H1 (cell line): ENCODE data around the gene ETF1. TPM values are rescaled to one million over a fixed set of nuclear protein-coding genes. Genes with fewer than 3 reads are reported as not detected.

Experiments
- CTCF ChIA-PET: fragments of 300-600 bp; sonication (Branson Sonifier 250); formaldehyde crosslinking; loops from one replicate; lab custom pipeline; 2021; ENCODE audit not compliant: partially characterized antibody; lab: Charles Lee
- POLR2A ChIA-PET: fragments of 300-600 bp; sonication (Branson Sonifier 250); formaldehyde crosslinking; loops from one replicate; lab custom pipeline; 2021; ENCODE audit warnings: inconsistent platforms; ENCODE audit not compliant: partially characterized antibody; lab: Charles Lee
- DNase-seq, 2 experiments: peaks; one replicate each; pipeline versions ENCODE4 v3.0.0 to v3.0.0-alpha.2; 2010 to 2022; ENCODE audit warnings: low spot score in 2 of 2, low read depth in 1 of 2, mixed read lengths in 1 of 2
- FAIRE-seq: peaks from 2 replicates; lab custom pipeline; 2011; peaks lifted over from hg19 to GRCh38; lab: Jason Lieb, UNC
- H2AFZ ChIP-seq: 2 replicates; pipeline ENCODE4 v1.8.1; 2012; ENCODE audit warnings: low read length, inconsistent platforms
- H2AK5ac ChIP-seq: 2 replicates; pipeline ENCODE4 v1.6.1; 2013; ENCODE audit warnings: low read depth, low read length
- H2BK120ac ChIP-seq: replicated peaks from 2 replicates; pipeline ENCODE3; 2013; ENCODE audit warnings: low read depth, low read length, inconsistent platforms
- H2BK12ac ChIP-seq: 2 replicates; pipeline ENCODE4 v1.6.1; 2013; ENCODE audit warnings: low read depth, low read length
- H2BK15ac ChIP-seq: 2 replicates; pipeline ENCODE4 v1.6.1; 2013; ENCODE audit warnings: low read length
- H2BK20ac ChIP-seq: 2 replicates; pipeline ENCODE4 v1.6.1; 2013; ENCODE audit warnings: low read length
- H2BK5ac ChIP-seq: 2 replicates; pipeline ENCODE4 v1.6.1; 2013; ENCODE audit warnings: low read depth, low read length
- H3K14ac ChIP-seq: 2 replicates; pipeline ENCODE4 v1.6.1; 2013; ENCODE audit warnings: inconsistent platforms; ENCODE audit not compliant: insufficient read length
- H3K18ac ChIP-seq: 2 replicates; pipeline ENCODE4 v1.6.1; 2013; ENCODE audit warnings: low read length; ENCODE audit errors: extremely low read depth
- H3K23ac ChIP-seq: 2 replicates; pipeline ENCODE4 v1.6.1; 2013; ENCODE audit warnings: inconsistent platforms; ENCODE audit not compliant: insufficient read length
- H3K23me2 ChIP-seq: 2 replicates; pipeline ENCODE4 v1.6.1; 2013; ENCODE audit warnings: low read depth, low read length
- H3K27ac ChIP-seq: 2 replicates; pipeline ENCODE4 v1.6.1; 2011; ENCODE audit warnings: low read depth, low read length, inconsistent platforms
- H3K27me3 ChIP-seq, 4 experiments: replicated peaks in 1 of 4; 1 replicate in 1 of 4; 2 replicates in 3 of 4; pipeline versions ENCODE4 v1.6.1 to v1.8.1; 2011 to 2013; ENCODE audit warnings: low read length in 3 of 4, mild to moderate bottlenecking in 3 of 4, inconsistent platforms in 2 of 4, mixed read lengths in 2 of 4, moderate library complexity in 1 of 4; ENCODE audit not compliant: control insufficient read depth in 3 of 4, insufficient read depth in 3 of 4; ENCODE audit errors: extremely low read depth in 1 of 4
- H3K36me3 ChIP-seq, 4 experiments: 2 replicates each; pipeline versions ENCODE4 v1.6.1 to v1.8.1; 2011 to 2013; ENCODE audit warnings: mild to moderate bottlenecking in 4 of 4, low read length in 3 of 4, moderate library complexity in 2 of 4, control low read depth in 1 of 4, inconsistent platforms in 1 of 4; ENCODE audit not compliant: insufficient read depth in 4 of 4, control insufficient read depth in 2 of 4
- H3K4ac ChIP-seq: replicated peaks from 2 replicates; pipeline ENCODE3; 2013; ENCODE audit warnings: low read length, low read depth, mixed read lengths, inconsistent platforms; ENCODE audit not compliant: insufficient read length
- H3K4me1 ChIP-seq, 4 experiments: replicated peaks in 1 of 4; 1 replicate in 1 of 4; 2 replicates in 3 of 4; pipeline versions ENCODE4 v1.6.1 to v1.8.1; 2011 to 2013; ENCODE audit warnings: low read length in 3 of 4, inconsistent platforms in 2 of 4, mixed read lengths in 1 of 4; ENCODE audit not compliant: insufficient read depth in 4 of 4, control insufficient read depth in 3 of 4
- H3K4me2 ChIP-seq, 2 experiments: 2 replicates each; pipeline versions ENCODE4 v1.6.1 to v1.8.1; 2011 to 2013; ENCODE audit warnings: low read depth in 2 of 2, low read length in 2 of 2, control low read depth in 1 of 2, inconsistent platforms in 1 of 2, mild to moderate bottlenecking in 1 of 2; ENCODE audit not compliant: insufficient read depth in 1 of 2
- H3K4me3 ChIP-seq, 4 experiments: fragments of 200-600, 300-600 bp in 1 of 4; sonication (generic), shearing (Covaris generic), sonication (Bioruptor Twin) in 1 of 4; 2 replicates each; pipeline versions ENCODE4 v1.5.1 to v1.8.1; 2011 to 2016; ENCODE audit warnings: low read length in 4 of 4, low read depth in 3 of 4, control low read depth in 2 of 4, inconsistent platforms in 2 of 4, mild to moderate bottlenecking in 2 of 4, mixed read lengths in 1 of 4, moderate library complexity in 1 of 4; ENCODE audit not compliant: insufficient read depth in 2 of 4; ENCODE audit errors: extremely low read depth in 1 of 4
- H3K56ac ChIP-seq: replicated peaks from 2 replicates; pipeline ENCODE3; 2013; ENCODE audit warnings: low read depth, mild to moderate bottlenecking, mixed read lengths, low read length, inconsistent platforms; ENCODE audit not compliant: insufficient read length
- H3K79me1 ChIP-seq: 2 replicates; pipeline ENCODE4 v1.6.1; 2013; ENCODE audit warnings: low read depth, low read length, control low read depth
- H3K79me2 ChIP-seq, 2 experiments: 2 replicates each; pipeline versions ENCODE4 v1.6.1 to v1.8.1; 2012 to 2013; ENCODE audit warnings: low read length in 2 of 2, mild to moderate bottlenecking in 2 of 2, inconsistent platforms in 1 of 2; ENCODE audit not compliant: insufficient read depth in 2 of 2, control insufficient read depth in 1 of 2
- H3K9ac ChIP-seq, 4 experiments: replicated peaks in 1 of 4; 1 replicate in 1 of 4; 2 replicates in 3 of 4; pipeline versions ENCODE4 v1.6.1 to v1.8.1; 2011 to 2013; ENCODE audit warnings: low read depth in 3 of 4, low read length in 3 of 4, control low read depth in 2 of 4, mild to moderate bottlenecking in 2 of 4, moderate library complexity in 2 of 4, inconsistent platforms in 1 of 4; ENCODE audit errors: extremely low read depth in 1 of 4
- H3K9me3 ChIP-seq, 2 experiments: 2 replicates each; pipeline versions ENCODE4 v1.6.1 to v1.8.1; 2012 to 2013; ENCODE audit warnings: mild to moderate bottlenecking in 2 of 2, moderate library complexity in 2 of 2, control low read depth in 1 of 2, inconsistent platforms in 1 of 2, low read depth in 1 of 2, low read length in 1 of 2, mixed read lengths in 1 of 2; ENCODE audit not compliant: insufficient read depth in 2 of 2
- H4K20me1 ChIP-seq, 2 experiments: replicated peaks in 1 of 2; 2 replicates each; pipeline versions ENCODE3 to v1.8.1; 2011 to 2013; ENCODE audit warnings: inconsistent platforms in 2 of 2, low read length in 2 of 2, mild to moderate bottlenecking in 1 of 2; ENCODE audit not compliant: insufficient read depth in 2 of 2, control insufficient read depth in 1 of 2
- H4K5ac ChIP-seq: 2 replicates; pipeline ENCODE4 v1.6.1; 2013; ENCODE audit warnings: low read length, low read depth, mixed read lengths, inconsistent platforms; ENCODE audit not compliant: insufficient read length
- H4K8ac ChIP-seq: 2 replicates; pipeline ENCODE4 v1.8.0; 2013; ENCODE audit warnings: mild to moderate bottlenecking, moderate library complexity, low read length, inconsistent platforms; ENCODE audit not compliant: insufficient read depth; ENCODE audit errors: extremely low read depth
- H4K91ac ChIP-seq: replicated peaks from 2 replicates; pipeline ENCODE3; 2013; ENCODE audit warnings: low read length, mixed read lengths, inconsistent platforms; ENCODE audit not compliant: insufficient read length
- JUND ChIP-seq: IDR thresholded peaks from 2 replicates; pipeline ENCODE4 v1.6.1; 2011; ENCODE audit warnings: mild to moderate bottlenecking, improper control_type of control experiment, low read length
- POLR2AphosphoS5 ChIP-seq: IDR thresholded peaks from 2 replicates; pipeline ENCODE4 v1.6.1; 2011; ENCODE audit warnings: low read depth, low read length
- WGBS, 2 experiments: shearing (Covaris generic) in 1 of 2; methylation state at CpG; one replicate each; pipeline versions ENCODE4 v1.1.6 to v1.1.7; 2013 to 2015; ENCODE audit warnings: low lambda C conversion rate in 2 of 2, mixed read lengths in 2 of 2, inconsistent platforms in 1 of 2, low coverage in 1 of 2, missing lambda C conversion rate in 1 of 2; ENCODE audit not compliant: insufficient replicate concordance in 2 of 2, insufficient coverage in 1 of 2, insufficient read length in 1 of 2; ENCODE audit errors: extremely low coverage in 1 of 2, missing lambda C conversion rate in 1 of 2; 5-methylcytosine and 5-hydroxymethylcytosine counted together
- polyA plus RNA-seq, 7 experiments: library from polyadenylated mRNA; depleted of rRNA in 3 of 7; stranded (reverse) in 5 of 7; unstranded in 2 of 7; fragments of >200 nt in 5 of 7; fragments of 200-250 nt in 2 of 7; gene quantifications; 1 replicate in 5 of 7; 2 replicates in 1 of 7; 4 replicates in 1 of 7; pipeline versions ENCODE4 v1.2.1 to v1.2.3, GENCODE V29; 2011 to 2013; ENCODE audit warnings: missing spikeins in 2 of 7, mixed read lengths in 2 of 7
- total RNA-seq: library from RNA; stranded (reverse); fragmentation: NEBNext Ultra II Directional; extraction: Animal tissue kit (Norgen Biotek cat#: 25700); gene quantifications from 2 replicates; pipeline ENCODE4 v1.2.1, GENCODE V29; 2021

The ETF1 gene
- total and polyA plus RNA-seq, 2 of the 8 experiments (the other 6 are each of a cell fraction or from before 2014, with no cell fraction given), result 50.5 to 168 TPM

- 88% methylated on average over 2 of the region's 2 CpGs; no CpG with 5 or more reads in 1 of the 2 experiments for WGBS, 2 experiments
- Histone ChIP-seq H3K36me3 (peaks cover 0 to 18% (median 4%) of the 10 kb centered on the region in 4 experiments; a peak in 5 of 8 replicates), H3K14ac (no peak overlapping the region), H2BK5ac (no peak overlapping the region), H3K4me2 (no peak overlapping the region), H2BK12ac (no peak overlapping the region), H3K79me1 (no peaks in the 10 kb centered on the region; the same call in 1 of the 2 replicates), H3K27me3 (peaks cover 0 to 9% (median 8%) of the 10 kb centered on the region in 4 experiments; a peak in 5 of 7 replicates), H3K56ac (no peak overlapping the region), H2BK15ac (no peak overlapping the region), H2AK5ac (no peak overlapping the region)
- CTCF ChIA-PET, result interaction anchor here (1.2 to 1.5 kb wide), 3 partner anchors 22 to 33 kb away, joined by 3 to 5 read pairs (median 4); no protein-coding TSS in a partner anchor
- TF ChIP-seq POLR2AphosphoS5 (peak; percentile 8; the same call in 1 of the 2 replicates), JUND (no peak)
- TF ChIP-seq, all 59 proteins: peak for 1
- Histone ChIP-seq H4K8ac (0 out of 2 replicates have a peak overlapping the region, but pooled peaks have one; percentile 31), H3K9ac (no peak overlapping the region), H3K4ac (no peak overlapping the region), H4K91ac (no peak overlapping the region), H3K79me2 (peaks cover 0 to 2% of the 10 kb centered on the region in 2 experiments; a peak in 1 of 4 replicates), H3K9me3 (no peaks in the 10 kb centered on the region), H3K27ac (no peak overlapping the region), H2BK120ac (no peak overlapping the region), H4K5ac (no peak overlapping the region), H3K23ac (no peak overlapping the region), H2BK20ac (no peak overlapping the region), H3K18ac (no peak overlapping the region), H3K4me1 (peaks cover 2 to 11% (median 5%) of the 10 kb centered on the region in 4 experiments), H4K20me1 (peaks cover 11 to 13% of the 10 kb centered on the region in 2 experiments), H3K4me3 (no peak overlapping the region), H3K23me2 (peaks cover 4% of the 10 kb centered on the region; the same call in 1 of the 2 replicates), H2AFZ (no peak overlapping the region)
- POLR2A ChIA-PET, result interaction anchor here (15.1 kb wide), 1 partner anchor 28 kb away, joined by 294 read pairs; no protein-coding TSS in a partner anchor
- FAIRE-seq (no peak), DNase-seq (no peak)
These were observed 72.0 kb downstream of the ETF1 start for GRCh38 chr5:138471052-138471361.
